Measurements from ENCODE around the gene NOMO2. TPM values are rescaled to one million over a fixed set of nuclear protein-coding genes. Genes with fewer than 3 reads are reported as not detected.
"Not testable (repeated sequence)": the region's sequence is repeated elsewhere in the genome, so short reads cannot be mapped to it uniquely, and the experiment has no call there.

NOMO2 gene
- total RNA-seq, 1 experiment from 2014 or later: 110 TPM

- H3K4me1 ChIP-seq (ENCODE audit: control insufficient read depth in 1 of 2, insufficient read depth in 2 of 2, low read length in 2 of 2); H3K36me3 ChIP-seq (ENCODE audit: control insufficient read depth in 1 of 2, insufficient read depth in 2 of 2, low read length in 2 of 2); H3K4me2 ChIP-seq (ENCODE audit: low read length); intact Hi-C loops (cut with micrococcal nuclease); ATAC-seq; H3K79me2 ChIP-seq (ENCODE audit: insufficient read depth, low read length); H3K9ac ChIP-seq (ENCODE audit: low read length); H3K9me3 ChIP-seq (ENCODE audit: control insufficient read depth in 1 of 2, insufficient read depth in 1 of 2, low read depth in 1 of 2, low read length in 2 of 2); CTCF ChIA-PET; H3K27ac ChIP-seq (ENCODE audit: low read depth, low read length); BruUV-seq (replicated peaks); H3K27me3 ChIP-seq (ENCODE audit: insufficient read depth, low read length); RAD21 ChIA-PET (ENCODE audit: low non-redundant PET in 1 of 2, low total read pairs in 2 of 2, uncharacterized antibody in 2 of 2, unreplicated experiment in 2 of 2); POLR2A ChIA-PET; H2AFZ ChIP-seq (ENCODE audit: low read depth, low read length, poor library complexity, severe bottlenecking); DNase-seq (ENCODE audit: low read depth, low spot score); H3K9me2 ChIP-seq (ENCODE audit: insufficient read depth); H3K4me3 ChIP-seq (replicated peaks in 1 of 2; ENCODE audit: low read depth in 1 of 2, low read length in 2 of 2); H4K20me1 ChIP-seq (ENCODE audit: insufficient read depth): not testable (repeated sequence)
Observed at GRCh38 chr16:18580396-18580795, 18.5 kb upstream of the NOMO2 start.

GRCh38 chr16:18579261-18579660 is 17.4 kb upstream of the NOMO2 start:
- intact Hi-C loops (cut with micrococcal nuclease); H3K27ac ChIP-seq (ENCODE audit: low read depth, low read length); RAD21 ChIA-PET (ENCODE audit: low non-redundant PET in 1 of 2, low total read pairs in 2 of 2, uncharacterized antibody in 2 of 2, unreplicated experiment in 2 of 2); H3K36me3 ChIP-seq (ENCODE audit: control insufficient read depth in 1 of 2, insufficient read depth in 2 of 2, low read length in 2 of 2); H3K4me3 ChIP-seq (replicated peaks in 1 of 2; ENCODE audit: low read depth in 1 of 2, low read length in 2 of 2); POLR2A ChIA-PET; H3K79me2 ChIP-seq (ENCODE audit: insufficient read depth, low read length); H3K27me3 ChIP-seq (ENCODE audit: insufficient read depth, low read length); CTCF ChIA-PET; ATAC-seq; H3K9ac ChIP-seq (ENCODE audit: low read length); H3K4me2 ChIP-seq (ENCODE audit: low read length); H3K9me3 ChIP-seq (ENCODE audit: control insufficient read depth in 1 of 2, insufficient read depth in 1 of 2, low read depth in 1 of 2, low read length in 2 of 2); H2AFZ ChIP-seq (ENCODE audit: low read depth, low read length, poor library complexity, severe bottlenecking); DNase-seq (ENCODE audit: low read depth, low spot score); BruUV-seq (replicated peaks); H4K20me1 ChIP-seq (ENCODE audit: insufficient read depth); H3K4me1 ChIP-seq (ENCODE audit: control insufficient read depth in 1 of 2, insufficient read depth in 2 of 2, low read length in 2 of 2); H3K9me2 ChIP-seq (ENCODE audit: insufficient read depth): not testable (repeated sequence)

- H3K9me3 ChIP-seq (ENCODE audit: control insufficient read depth in 1 of 2, insufficient read depth in 1 of 2, low read depth in 1 of 2, low read length in 2 of 2); H3K4me1 ChIP-seq (ENCODE audit: control insufficient read depth in 1 of 2, insufficient read depth in 2 of 2, low read length in 2 of 2); H3K36me3 ChIP-seq (ENCODE audit: control insufficient read depth in 1 of 2, insufficient read depth in 2 of 2, low read length in 2 of 2); H3K4me2 ChIP-seq (ENCODE audit: low read length); H3K9me2 ChIP-seq (ENCODE audit: insufficient read depth); H4K20me1 ChIP-seq (ENCODE audit: insufficient read depth); H3K4me3 ChIP-seq (replicated peaks in 1 of 2; ENCODE audit: low read depth in 1 of 2, low read length in 2 of 2); RAD21 ChIA-PET (ENCODE audit: low non-redundant PET in 1 of 2, low total read pairs in 2 of 2, uncharacterized antibody in 2 of 2, unreplicated experiment in 2 of 2); intact Hi-C loops (cut with micrococcal nuclease); ATAC-seq; H3K27ac ChIP-seq (ENCODE audit: low read depth, low read length); POLR2A ChIA-PET; H3K9ac ChIP-seq (ENCODE audit: low read length); DNase-seq (ENCODE audit: low read depth, low spot score); H3K79me2 ChIP-seq (ENCODE audit: insufficient read depth, low read length); BruUV-seq (replicated peaks); H3K27me3 ChIP-seq (ENCODE audit: insufficient read depth, low read length); H2AFZ ChIP-seq (ENCODE audit: low read depth, low read length, poor library complexity, severe bottlenecking); CTCF ChIA-PET: not testable (repeated sequence)
Observed at GRCh38 chr16:18577942-18578341, 16.0 kb upstream of the NOMO2 start.

Data from HCT116 (cell line).